ENCODE data around the gene AGMAT. TPM values are rescaled to one million over a fixed set of nuclear protein-coding genes. Genes with fewer than 3 reads are reported as not detected.

AGMAT gene
- total and polyA plus RNA-seq, 2 of the 4 experiments (the other 2 are of a cell fraction), result 0.18 to 0.26 TPM

- CTCF ChIA-PET, result no interaction called here
- POLR2A ChIA-PET (ENCODE audit: unreplicated experiment), result no interaction called here
- intact Hi-C loops (cut with micrococcal nuclease), result no loop called here
Measured at GRCh38 chr1:15557594-15557993, 27.3 kb downstream of the AGMAT start.

More at GRCh38 chr1:15557594-15557993, 27.3 kb downstream of the AGMAT start:
- H3K9me1 ChIP-seq (ENCODE audit: insufficient read depth, low read length), result no peaks in the 10 kb centered on the region; the same call in 1 of the 2 replicates
- in situ Hi-C loops (cut with MboI; ENCODE audit: low sequenced_read_pairs), result no loop called here
- H3K4me1 ChIP-seq (ENCODE audit: control insufficient read depth, insufficient read depth, low read length), result no peaks in the 10 kb centered on the region
- H2BK15ac ChIP-seq (ENCODE audit: low read depth, low read length), result no peak overlapping the region
- no peak overlapping the region for H3K4ac ChIP-seq (ENCODE audit: low read depth, low read length)
- H3K4me2 ChIP-seq (ENCODE audit: low read depth, low read length), result no peak overlapping the region
- no peak overlapping the region for H2AK9ac ChIP-seq (replicated peaks; ENCODE audit: low read depth, low read length, poor library complexity)
- H4K8ac ChIP-seq (ENCODE audit: low read depth in 2 of 2, low read length in 2 of 2), result no peak overlapping the region
- H4K20me1 ChIP-seq (ENCODE audit: insufficient read depth, low read length), result no peaks in the 10 kb centered on the region
- peak; percentile 10 for DNase-seq
- WGBS, 2 experiments (ENCODE audit: extremely low coverage in 2 of 2, insufficient read length in 1 of 2), result no CpG with 5 or more reads among the region's 2 CpGs
- H3K4me3 ChIP-seq (ENCODE audit: insufficient read depth, low read depth, low read length), result no peak overlapping the region
- H3K36me3 ChIP-seq (ENCODE audit: control insufficient read depth, insufficient read depth, low read length), result peaks cover 21% of the 10 kb centered on the region
- no peak overlapping the region for H2BK20ac ChIP-seq (ENCODE audit: low read depth, low read length)
- no peak overlapping the region for H2BK120ac ChIP-seq (ENCODE audit: low read depth, low read length)
- H2AFZ ChIP-seq (replicated peaks; ENCODE audit: low read length, poor library complexity), result no peak overlapping the region
- ATAC-seq (ENCODE audit: low read depth), result no peak
- H2BK5ac ChIP-seq (ENCODE audit: low read depth, low read length, poor library complexity, severe bottlenecking), result no peak overlapping the region
- TF ChIP-seq CHD1 (IDR thresholded peaks at IDR 0.05; ENCODE audit: low read depth, low read length), result no peak
- no peak for TF ChIP-seq SMC3 (IDR thresholded peaks at IDR 0.05; ENCODE audit: low read depth, low read length)
- no peak for TF ChIP-seq POLR2A (IDR thresholded peaks at IDR 0.05; ENCODE audit: low read depth, low read length)
- no peak for TF ChIP-seq NFE2L2 (IDR thresholded peaks at IDR 0.05; ENCODE audit: low read depth, low read length)
- TF ChIP-seq FOS (IDR thresholded peaks at IDR 0.05; ENCODE audit: low read depth, low read length), result no peak
- TF ChIP-seq RCOR1 (IDR thresholded peaks at IDR 0.05; ENCODE audit: insufficient replicate concordance, low read length), result no peak
- no peak for TF ChIP-seq BHLHE40 (IDR thresholded peaks at IDR 0.05; ENCODE audit: low read depth, low read length)
- TF ChIP-seq RAD21 (IDR thresholded peaks at IDR 0.05; ENCODE audit: low read length), result no peak
- TF ChIP-seq MXI1 (IDR thresholded peaks at IDR 0.05; ENCODE audit: borderline replicate concordance, low read depth, low read length), result no peak
- no peak for TF ChIP-seq RFX5 (IDR thresholded peaks at IDR 0.05; ENCODE audit: low read depth, low read length)
- dilution Hi-C loops (cut with HindIII; ENCODE audit: low sequenced_read_pairs, unreplicated experiment), result no loop called here
- no peak overlapping the region for H3K9ac ChIP-seq (ENCODE audit: low read depth, low read length)
- no peaks in the 10 kb centered on the region for H3K9me3 ChIP-seq (ENCODE audit: control insufficient read depth, insufficient read depth, low read length)
- H3K27me3 ChIP-seq (ENCODE audit: control insufficient read depth, insufficient read depth, low read length), result no peaks in the 10 kb centered on the region
- H2AK5ac ChIP-seq (ENCODE audit: low read depth, low read length), result no peak overlapping the region
- no peak overlapping the region for H4K91ac ChIP-seq (ENCODE audit: insufficient read depth, low read depth, low read length)
- H3K27ac ChIP-seq (ENCODE audit: insufficient read depth, low read length), result no peak overlapping the region
- H3K14ac ChIP-seq (replicated peaks; ENCODE audit: low read depth, low read length), result no peak overlapping the region
- no peak overlapping the region for H3K56ac ChIP-seq (ENCODE audit: extremely low read depth, insufficient read depth, low read length)
- H3K18ac ChIP-seq (ENCODE audit: low read depth, low read length), result no peak overlapping the region
- H4K5ac ChIP-seq (ENCODE audit: low read depth, low read length), result no peak overlapping the region
- BruUV-seq (replicated peaks), result no TSS peak
- H3K23ac ChIP-seq (ENCODE audit: low read depth, low read length), result no peak overlapping the region
- no peaks in the 10 kb centered on the region for H3K79me1 ChIP-seq (ENCODE audit: low read depth in 1 of 2, low read length in 2 of 2)

Measured in IMR-90 (cell line).